Measurements from ENCODE around the gene PCBD2.

PCBD2 gene

DNA sequence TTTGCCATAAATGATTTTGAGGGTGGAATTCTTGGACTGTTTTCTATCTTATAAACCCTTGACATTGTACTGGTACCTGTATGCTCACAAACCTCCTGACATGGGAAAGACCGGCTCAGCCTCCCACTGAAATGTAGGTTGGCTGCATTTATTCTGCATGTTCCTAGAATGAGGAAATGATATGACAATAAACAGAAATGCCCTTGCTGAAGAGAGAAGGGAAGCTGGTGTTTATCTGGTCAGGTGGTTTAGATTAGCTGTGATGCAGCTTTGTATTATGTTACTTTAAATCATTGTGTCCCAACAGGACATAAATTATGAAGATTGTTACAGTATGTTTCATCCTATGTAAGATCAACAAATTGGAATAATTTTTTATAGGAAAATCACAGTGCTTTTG lies 39.7 kb downstream of the PCBD2 start:
- FAIRE-seq (no peak), DNase-seq (ENCODE audit: insufficient read length, low spot score) (no peak)
- TF ChIP-seq, protein P1, sequence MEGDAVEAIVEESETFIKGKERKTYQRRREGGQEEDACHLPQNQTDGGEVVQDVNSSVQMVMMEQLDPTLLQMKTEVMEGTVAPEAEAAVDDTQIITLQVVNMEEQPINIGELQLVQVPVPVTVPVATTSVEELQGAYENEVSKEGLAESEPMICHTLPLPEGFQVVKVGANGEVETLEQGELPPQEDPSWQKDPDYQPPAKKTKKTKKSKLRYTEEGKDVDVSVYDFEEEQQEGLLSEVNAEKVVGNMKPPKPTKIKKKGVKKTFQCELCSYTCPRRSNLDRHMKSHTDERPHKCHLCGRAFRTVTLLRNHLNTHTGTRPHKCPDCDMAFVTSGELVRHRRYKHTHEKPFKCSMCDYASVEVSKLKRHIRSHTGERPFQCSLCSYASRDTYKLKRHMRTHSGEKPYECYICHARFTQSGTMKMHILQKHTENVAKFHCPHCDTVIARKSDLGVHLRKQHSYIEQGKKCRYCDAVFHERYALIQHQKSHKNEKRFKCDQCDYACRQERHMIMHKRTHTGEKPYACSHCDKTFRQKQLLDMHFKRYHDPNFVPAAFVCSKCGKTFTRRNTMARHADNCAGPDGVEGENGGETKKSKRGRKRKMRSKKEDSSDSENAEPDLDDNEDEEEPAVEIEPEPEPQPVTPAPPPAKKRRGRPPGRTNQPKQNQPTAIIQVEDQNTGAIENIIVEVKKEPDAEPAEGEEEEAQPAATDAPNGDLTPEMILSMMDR (IDR thresholded peaks at IDR 0.05; ENCODE audit: insufficient read depth, missing control alignments), result no peak

DNA sequence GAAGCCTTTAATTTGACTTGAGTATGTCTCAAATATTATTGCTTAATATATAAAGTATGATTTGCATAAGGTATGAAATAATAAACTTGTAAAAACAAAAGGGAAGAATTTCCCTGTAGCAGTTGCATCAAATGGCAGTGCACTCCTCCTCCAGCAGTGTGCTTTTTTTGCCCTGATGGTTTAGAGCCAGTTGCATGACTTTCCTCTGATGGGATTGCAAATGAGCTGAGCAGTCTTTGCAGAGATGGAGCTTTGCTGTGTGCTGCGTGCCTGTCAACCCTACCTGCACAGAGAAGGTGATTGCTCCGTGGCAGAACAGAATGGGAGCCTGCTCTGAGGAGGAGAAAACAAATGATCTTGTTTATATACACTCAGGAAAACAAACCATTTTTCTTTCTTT lies 40.1 kb downstream of the PCBD2 start:
- FAIRE-seq (no peak), DNase-seq (ENCODE audit: insufficient read length, low spot score) (no peak)
- TF ChIP-seq, protein P1 (IDR thresholded peaks at IDR 0.05; ENCODE audit: insufficient read depth, missing control alignments), result no peak

DNA sequence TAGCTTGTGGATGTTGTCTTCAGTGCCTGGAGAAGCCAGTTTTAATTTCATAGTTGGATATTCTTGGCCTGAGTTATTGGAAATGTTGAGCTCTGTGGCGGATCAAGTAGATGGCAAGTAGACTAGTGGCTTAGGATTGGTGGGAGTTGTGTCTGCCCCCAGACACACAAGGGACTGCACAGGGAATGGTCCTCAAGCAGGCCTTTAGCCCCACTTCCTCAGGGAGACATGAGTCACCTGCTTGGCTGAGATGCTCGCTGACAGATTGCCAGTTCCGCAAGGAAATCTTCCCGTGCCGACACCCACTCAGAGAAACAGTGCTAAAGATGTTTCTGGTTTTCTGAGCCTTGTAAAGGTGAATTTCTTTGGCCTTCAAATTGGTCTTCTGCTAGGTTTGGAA lies 44.0 kb downstream of the PCBD2 start:
- FAIRE-seq, result no peak
- no peak for DNase-seq (ENCODE audit: insufficient read length, low spot score)

DNA sequence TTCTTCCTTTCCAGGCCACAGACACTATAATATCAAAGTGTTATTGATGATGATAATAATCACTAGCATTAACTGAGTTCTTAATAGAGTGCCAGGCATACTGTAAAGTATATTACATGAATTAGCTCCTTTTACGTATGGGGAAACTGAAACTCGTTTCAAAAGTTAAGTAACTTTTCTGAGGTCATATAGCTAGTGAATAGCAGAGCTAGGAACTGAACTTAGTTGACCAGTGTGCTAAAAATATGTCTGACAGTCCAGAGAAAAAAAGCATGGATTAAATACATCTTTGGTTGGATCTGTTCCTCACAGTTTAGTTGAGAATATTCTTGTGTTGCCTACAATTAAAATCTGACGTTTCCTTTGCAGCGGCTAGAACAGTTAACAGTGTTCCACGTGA lies 44.4 kb downstream of the PCBD2 start:
- no peak for FAIRE-seq
- TF ChIP-seq, protein P1 (IDR thresholded peaks at IDR 0.05; ENCODE audit: insufficient read depth, missing control alignments), result no peak

More for the DNA sequence above, 44.0 kb downstream of the PCBD2 start:
- TF ChIP-seq, protein P1 (IDR thresholded peaks at IDR 0.05; ENCODE audit: insufficient read depth, missing control alignments), result no peak

DNA sequence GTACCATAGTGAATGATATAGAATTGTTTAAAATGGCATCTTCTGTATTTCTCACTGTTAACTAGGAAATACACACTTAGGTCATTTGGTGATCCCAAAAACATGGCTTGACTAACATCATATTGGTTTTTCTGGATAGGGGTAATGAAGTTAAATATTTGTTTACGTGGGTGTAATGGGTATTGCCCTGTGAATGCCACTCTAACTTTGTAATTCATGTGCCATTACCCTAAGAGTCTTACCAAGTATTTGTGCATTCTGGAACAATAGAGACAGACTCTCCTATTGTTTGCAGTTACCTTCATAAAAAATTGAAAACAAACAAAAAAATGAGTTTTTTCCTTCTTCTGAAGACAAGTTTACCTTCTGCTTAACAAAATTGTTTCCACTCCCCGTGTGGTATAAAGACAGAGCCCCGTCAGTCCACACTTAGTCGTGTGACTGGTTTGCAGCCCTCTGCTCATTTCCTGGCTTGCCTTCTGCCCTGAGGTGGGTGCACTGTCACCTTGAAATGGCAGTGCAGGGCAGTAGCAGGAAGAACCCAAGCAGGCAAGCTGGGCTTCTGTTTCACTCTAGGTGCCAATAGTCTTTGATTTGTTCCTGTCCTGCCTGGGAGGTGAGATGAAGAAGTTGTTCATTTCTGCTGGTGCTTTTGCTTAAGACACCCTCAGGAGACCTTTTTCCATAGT lies 53.1 kb downstream of the PCBD2 start:
- DNase-seq (ENCODE audit: insufficient read length, low spot score) (no peak), FAIRE-seq (no peak)
- TF ChIP-seq, protein P1 (IDR thresholded peaks at IDR 0.05; ENCODE audit: insufficient read depth, missing control alignments), result no peak

More for the DNA sequence above, 44.4 kb downstream of the PCBD2 start:
- DNase-seq (ENCODE audit: insufficient read length, low spot score), result no peak

DNA sequence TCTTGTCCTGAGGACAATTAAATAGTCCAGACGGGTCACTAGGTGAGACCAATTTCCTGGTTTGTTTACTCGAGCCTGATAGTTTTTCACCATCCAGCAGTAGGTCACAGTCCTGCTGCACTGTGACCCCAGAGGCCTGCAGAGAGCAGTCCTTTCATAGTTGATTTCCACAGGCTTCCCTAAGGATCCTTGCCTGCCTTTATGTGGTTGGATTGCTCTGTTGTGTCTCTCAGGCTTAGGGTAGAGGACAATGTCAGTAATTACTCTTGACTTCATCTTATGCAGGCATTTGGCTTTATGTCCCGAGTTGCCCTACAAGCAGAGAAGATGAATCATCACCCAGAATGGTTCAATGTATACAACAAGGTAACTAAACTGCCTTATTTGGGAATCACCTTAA lies 53.8 kb downstream of the PCBD2 start:
- DNase-seq (ENCODE audit: insufficient read length, low spot score) (no peak), FAIRE-seq (no peak)
- TF ChIP-seq, protein P1 (IDR thresholded peaks at IDR 0.05; ENCODE audit: insufficient read depth, missing control alignments), result no peak

DNA sequence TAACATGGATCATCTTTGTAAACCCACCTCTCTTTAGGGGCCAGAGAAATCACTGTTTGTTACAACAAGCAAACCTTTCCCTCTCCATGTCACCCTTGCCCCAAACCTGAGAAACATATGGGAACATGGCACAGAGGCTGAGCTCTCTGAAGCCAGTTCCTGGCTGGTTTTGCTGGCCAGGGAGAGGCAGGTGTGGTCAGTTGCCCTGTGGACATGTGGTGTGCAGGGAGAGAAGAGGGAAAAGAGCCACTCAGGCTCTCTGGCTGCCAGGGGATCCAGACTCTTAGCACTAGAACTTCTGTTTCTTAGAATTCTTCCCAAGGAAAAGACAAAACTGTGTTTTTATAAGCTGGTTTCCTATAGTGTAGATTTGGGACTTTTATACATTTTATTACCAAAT lies 58.2 kb downstream of the PCBD2 start:
- TF ChIP-seq, protein P1 (IDR thresholded peaks at IDR 0.05; ENCODE audit: insufficient read depth, missing control alignments), result no peak
- FAIRE-seq (no peak), DNase-seq (ENCODE audit: insufficient read length, low spot score) (no peak)

Measured in D721Med (cell line).